ENCODE data around the gene TRAP1.

TRAP1 gene

DNA sequence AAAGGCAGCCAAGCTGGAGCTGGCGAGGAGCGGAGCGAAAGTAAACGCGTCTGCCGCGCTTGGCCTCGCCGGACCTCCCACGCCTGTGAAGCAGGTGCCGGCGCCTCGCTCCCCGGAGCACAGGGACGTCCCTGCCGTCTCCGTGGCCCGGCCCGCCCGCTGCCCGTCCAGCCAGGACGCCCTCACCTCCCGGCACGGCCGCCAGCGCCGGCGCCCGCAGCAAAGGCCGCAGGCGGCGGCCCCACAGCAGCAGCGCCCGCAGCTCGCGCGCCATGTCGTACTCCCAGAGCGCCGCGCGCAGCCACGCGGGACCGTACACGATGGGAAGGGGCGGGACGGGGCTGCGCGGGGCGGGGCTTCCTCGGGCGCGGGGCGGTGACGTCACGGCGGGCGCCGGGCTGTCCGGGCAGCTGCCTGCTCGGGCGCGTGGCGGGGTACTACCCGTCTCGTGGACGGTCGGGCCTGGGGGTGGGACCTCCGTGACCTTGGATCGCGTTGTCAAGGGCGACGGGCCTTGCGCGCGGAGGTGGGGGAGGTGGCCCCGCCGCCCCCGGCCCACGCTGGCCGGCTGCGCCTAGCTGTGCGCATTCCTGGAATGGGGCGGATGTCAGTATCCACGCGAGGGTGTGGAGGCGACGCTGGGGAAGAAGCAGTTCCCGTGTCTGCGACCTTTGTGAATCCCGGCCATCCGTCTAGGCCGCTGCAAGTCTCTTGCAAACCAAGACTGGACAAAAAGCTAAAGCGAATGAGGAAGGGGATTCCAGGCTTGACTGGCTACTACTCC, at the start of gene TRAP1:
TRAP1 (minus strand) TSS at position 290 of the 784 bp plus-strand sequence; CDS start at position 274, 16 bp downstream.
- peak; percentile 11 to 80 for DNase-seq

DNA sequence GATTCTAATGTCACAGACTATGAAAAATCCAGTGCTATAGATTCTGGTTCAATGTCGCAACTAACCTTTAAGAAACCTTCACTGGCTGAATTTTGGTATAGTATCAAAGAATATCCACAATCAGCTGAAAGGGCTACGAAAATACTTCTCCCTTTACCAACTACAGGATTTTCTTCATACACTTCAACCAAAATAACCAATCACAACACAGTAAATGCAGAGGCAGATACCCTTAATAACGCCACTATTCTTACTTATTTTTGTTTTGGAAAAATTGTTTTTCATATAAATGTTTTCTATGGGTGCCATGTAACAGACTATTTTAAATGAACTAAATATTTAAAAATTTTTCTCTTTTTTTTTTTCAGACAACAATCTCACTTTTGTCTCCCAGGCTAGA, 48.9 kb upstream of the TRAP1 start:
- no peak for DNase-seq

DNA sequence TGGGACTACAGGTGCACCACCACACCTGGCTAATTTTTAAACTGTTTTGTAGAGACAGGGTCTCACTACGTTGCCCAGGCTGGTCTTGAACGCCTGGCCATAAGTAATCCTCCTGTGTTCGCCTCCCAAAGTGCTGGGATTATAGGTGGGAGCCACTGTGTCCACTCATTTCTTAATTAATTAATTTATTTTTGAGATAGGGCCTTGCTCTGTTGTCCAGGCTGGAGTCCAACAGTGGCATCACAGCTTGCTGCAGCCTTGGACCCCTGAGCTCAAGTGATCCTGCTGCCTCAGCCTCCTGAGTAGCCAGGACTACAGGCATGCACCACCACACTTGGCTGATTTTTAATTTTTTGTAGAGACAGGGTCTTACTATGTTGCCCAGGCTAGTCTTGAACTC, 47.1 kb upstream of the TRAP1 start:
- DNase-seq = no peak

DNA sequence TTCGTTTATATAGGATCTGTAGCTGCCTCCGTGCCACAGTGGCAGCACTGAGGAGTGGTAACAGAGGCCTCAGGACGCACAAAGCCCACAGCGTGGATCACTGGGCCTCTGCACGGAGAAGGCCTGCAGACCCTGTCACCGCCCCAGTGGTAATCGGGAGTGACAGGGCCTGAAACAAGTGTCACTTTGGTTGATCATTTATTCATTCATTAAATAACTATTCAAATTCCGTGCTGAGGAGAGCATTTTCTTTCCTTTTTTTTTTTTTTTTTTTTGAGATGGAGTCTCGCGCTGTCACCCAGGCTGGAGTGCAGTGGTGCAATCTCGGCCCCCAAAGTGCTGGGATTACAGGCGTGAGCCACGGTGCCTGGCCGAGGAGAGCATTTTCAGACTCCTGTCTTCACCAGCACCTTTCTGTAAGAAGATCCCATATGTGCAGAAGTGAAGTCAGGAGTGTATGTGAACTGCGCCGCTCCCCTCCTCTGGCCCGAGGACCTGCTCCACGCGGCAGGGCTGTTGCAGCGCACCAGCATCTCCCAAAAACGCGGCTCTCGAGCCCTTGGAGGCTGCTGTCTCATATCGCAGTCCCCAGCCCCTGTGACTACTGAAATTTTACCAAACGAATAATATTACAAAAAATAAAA, 44.9 kb upstream of the TRAP1 start:
- DNase-seq = no peak

DNA sequence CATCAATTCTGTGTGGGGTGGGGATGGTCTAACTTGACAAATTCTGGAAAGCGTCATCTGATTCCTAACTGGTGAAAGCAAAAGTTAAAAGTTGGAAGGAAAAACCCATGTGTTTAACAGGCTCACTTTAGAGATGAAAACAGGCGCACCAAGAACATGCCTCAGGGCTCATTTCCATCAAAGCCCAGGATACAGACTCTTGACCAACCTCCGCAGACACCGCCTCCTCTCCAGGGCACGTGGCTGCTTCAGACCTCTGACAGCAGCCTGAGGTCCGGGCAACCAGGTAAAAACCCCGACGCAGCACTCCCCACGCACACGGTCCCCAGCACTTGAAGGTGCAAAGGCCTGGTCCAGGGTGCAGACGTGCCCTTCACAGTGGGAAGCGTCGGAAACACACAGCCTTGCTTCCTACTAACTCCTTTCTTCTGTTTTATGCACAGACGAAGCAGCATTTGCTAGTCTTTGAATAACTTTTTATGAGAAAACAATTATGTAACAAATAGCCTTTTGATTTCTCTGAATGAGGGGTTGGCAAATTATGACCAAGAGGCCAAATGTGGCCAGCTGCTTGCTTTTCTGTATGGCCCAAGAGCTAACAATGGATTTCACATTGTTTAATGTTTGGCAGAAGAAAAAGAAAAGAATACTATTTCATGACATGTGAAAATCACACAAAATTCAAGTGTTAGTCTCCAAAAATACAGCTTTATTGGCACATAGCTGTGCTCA, 44.2 kb upstream of the TRAP1 start:
- no peak for DNase-seq

- DNase-seq = no peak
Measured at GRCh38 chr16:3760518-3760917, 43.2 kb upstream of the TRAP1 start.

GRCh38 chr16:3759736-3760135, 42.4 kb upstream of the TRAP1 start:
- DNase-seq = no peak

DNA sequence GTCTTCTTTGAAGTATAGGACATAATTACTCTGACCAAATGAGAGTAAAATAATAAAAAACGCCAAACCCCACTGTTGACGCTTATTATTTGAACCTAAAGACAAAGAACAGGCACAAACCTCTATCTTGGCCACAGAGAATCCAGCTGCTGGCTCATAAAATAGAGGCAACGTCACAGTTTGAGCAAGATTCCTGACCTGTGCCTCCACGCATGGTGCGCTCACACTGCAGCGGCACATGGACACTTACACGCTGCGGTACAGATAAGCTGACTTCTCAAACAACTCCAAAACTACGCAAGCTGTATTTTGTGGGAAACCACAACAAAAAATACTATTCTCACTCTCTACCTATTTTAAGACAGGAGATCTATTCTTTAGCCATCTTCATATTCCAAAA, 38.8 kb upstream of the TRAP1 start:
- no peak for DNase-seq

DNA sequence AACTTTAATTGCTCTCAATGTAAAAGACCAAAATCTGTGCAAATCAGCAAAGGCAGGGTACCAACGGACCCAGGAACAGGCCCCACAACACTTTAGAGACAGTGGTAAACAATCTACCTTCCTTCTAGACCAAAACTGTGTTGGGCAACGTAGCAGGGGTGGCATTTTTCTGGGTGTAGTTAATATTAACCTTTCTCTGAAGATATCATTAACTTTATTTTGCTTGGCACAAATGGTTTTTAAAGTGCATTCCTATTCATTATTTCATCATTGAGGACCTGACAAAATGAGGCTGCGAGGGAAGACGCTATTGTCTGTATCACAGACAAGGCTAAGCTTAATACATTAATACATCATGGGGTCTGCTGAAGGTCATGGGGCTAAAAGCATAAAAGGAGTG, 37.9 kb upstream of the TRAP1 start:
- no peak for DNase-seq

DNA sequence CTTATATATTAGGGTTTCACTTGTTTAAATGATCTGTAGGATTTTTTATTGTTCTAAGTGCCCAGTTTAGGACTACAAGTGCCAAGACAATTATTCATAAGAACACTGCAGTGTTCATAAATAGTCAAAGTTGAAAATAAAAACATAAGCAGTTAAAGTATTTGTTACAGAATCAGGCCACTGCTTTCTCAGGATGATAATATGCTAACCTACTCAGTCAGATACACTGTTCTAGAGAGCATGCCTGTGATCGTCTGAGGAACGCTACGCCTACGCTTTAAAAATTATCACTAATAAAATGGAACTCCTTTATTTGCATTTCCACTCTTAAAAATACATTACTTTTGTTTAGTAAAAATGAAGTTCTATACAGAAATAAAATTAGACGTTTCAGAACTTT, 37.4 kb upstream of the TRAP1 start:
- DNase-seq = no peak

- DNase-seq = no peak
Measured at GRCh38 chr16:3754081-3754703, 36.9 kb upstream of the TRAP1 start.

GRCh38 chr16:3752984-3753383, 35.7 kb upstream of the TRAP1 start:
- no peak for DNase-seq

- no peak for DNase-seq
Measured at GRCh38 chr16:3751878-3752277, 34.6 kb upstream of the TRAP1 start.

- no peak for DNase-seq
Measured at GRCh38 chr16:3748307-3748706, 31.0 kb upstream of the TRAP1 start.

- no peak for DNase-seq
Measured at GRCh38 chr16:3745751-3746355, 28.5 kb upstream of the TRAP1 start.

GRCh38 chr16:3744018-3744417, 26.7 kb upstream of the TRAP1 start:
- DNase-seq = no peak

DNA sequence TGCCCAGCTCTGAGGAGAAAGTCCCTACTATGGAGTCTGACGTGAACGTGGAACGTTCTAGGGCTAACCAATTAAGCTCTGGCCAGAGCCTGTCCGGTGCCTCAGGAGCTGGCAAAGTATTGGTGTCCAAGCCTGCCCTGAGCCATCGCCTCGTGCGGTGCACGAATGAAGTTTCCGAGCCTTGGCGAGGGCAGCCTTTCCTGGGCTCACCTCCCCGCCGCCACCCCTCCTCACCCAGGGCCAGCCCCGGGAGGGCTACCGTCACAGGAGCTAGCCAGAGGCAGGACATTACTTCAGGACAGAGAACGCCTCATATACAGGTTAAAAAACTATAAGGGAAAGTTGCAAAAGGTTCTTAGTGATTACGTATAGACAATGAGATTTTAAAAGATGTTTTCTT, 23.6 kb upstream of the TRAP1 start:
- no peak for DNase-seq

- DNase-seq = no peak
Measured at GRCh38 chr16:3740186-3740585, 22.9 kb upstream of the TRAP1 start.

DNA sequence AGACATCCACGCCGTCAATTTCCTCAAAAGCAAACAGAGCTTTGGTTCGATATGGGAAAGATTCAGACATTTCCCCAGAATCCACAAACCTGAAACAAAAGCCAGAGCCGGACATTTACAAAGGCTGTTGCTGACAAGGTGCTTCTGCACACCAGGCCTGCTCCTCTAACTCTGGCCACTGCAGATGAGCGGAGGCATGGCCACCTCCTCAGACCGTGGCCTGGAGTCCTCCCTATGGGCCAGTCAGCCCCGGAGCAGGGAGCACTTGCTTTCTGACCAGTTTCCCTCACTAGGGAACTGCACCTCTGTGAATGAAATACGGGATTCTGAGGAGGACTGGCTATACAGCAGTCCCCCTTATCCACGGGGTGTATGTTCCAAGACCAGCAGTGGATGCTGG, 22.3 kb upstream of the TRAP1 start:
- no peak for DNase-seq

DNA sequence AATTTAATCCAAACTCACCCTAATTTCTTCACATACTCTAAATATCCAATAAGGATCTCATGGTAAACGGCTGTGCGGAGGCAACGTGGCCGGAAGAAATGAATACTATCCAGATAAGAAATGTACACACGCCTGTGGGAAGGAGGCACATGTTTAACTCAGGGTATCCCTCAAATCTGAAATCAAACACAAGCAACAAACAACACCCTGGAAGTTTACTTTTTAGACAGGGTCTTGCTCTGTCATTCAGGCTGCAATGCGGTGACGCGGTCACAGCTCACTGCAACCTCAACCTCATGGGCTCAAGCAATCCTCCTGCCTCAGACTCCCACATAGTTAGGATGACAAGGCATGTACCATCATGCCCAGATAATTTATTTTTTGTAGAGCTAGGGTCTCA, 21.2 kb upstream of the TRAP1 start:
- no peak for DNase-seq

DNA sequence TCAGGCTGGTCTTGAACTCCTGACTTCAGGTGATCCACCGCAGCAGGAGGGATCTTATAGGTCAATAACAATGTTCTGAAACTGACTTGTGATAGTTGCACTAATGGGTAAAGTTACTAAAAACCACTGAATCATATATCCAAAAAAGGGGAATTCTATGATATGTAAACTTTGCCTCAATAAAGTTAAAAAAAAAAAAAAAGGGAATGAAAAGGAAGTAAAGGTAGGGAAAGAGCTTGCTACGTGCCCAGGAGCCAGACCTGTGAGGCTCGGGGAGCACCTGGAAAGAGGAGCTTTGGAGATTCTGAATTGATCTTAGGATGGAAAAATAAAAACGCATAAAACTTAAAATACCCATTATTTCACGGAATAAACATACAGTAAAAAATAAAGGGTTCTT, 20.8 kb upstream of the TRAP1 start:
- DNase-seq = no peak

GRCh38 chr16:3737181-3737580, 19.9 kb upstream of the TRAP1 start:
- no peak for DNase-seq

GRCh38 chr16:3736116-3736515, 18.8 kb upstream of the TRAP1 start:
- DNase-seq = no peak
